ENCODE measurements around the gene CCT5.
"Not testable (repeated sequence)": the region's sequence is repeated elsewhere in the genome, so short reads cannot be mapped to it uniquely, and the experiment has no call there.

The CCT5 gene

DNA sequence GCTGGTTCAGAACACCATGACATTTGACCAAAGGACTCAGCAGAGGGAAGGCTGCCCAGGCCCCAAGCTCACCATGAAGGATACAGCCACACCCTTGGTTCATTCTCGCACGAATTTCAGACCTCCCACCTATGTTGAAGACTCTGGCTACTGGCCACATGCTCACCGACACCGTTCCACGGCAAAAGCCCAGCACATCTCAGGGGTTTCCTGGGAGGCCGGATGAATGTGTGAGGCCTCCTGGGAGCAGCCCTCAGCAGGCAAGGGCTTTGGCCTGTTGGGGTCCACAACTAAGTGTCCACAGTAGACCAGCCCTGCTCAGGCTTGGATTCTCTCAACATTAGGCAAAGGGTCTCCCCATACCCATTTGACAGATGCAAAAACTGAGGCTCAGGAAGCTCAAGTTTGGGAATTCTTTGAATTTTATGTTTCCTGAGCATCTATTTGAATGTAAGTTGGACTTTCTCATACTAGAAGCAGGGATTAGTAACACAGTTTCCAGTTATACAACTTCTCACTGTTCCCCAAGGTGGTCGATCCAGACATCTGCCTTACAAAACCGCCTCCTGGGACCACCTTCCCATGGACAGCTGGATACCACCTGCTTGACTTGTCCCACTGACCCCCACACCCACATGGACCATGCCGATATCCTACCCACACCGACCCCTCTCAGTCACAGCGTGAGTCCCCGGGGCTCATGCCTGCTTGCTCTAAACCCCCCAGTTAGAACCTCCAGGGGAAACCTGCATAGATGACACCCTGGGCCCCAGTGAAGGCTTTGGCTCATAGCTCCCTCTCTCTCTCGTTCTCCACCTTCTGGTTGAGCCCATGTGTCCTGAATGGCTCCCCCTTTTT lies 27.9 kb downstream of the CCT5 start:
- DNase-seq, result no peak

DNA sequence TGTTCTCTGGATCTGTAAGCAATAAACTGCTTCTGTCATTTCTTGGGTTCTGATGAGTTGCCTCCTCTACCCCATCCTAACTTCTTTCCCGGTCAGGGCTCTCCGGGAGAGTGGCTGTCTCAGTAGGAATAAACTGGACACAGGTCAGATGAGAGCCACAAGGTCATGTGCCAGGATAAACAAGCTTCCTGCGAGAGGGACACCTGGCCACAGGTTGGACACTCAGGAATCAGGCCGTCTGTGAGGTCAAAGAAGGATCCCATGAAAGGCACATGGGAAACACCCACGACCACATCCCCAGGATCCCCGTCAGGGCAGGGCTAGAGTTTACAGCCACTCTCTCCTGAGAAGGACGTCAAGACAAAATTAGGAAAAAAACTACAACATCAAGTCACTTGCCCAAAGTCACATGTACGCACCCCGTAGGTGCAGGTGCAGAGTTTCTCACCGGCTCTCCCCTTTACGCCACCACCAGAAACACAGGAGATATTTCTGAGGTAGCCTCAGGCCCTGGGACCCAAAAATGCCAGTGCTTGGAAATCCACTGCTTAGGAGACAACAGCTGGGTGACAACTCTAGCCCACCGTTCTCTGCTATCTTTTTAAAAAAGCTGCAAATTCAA lies 28.7 kb downstream of the CCT5 start:
- no peak for DNase-seq

DNA sequence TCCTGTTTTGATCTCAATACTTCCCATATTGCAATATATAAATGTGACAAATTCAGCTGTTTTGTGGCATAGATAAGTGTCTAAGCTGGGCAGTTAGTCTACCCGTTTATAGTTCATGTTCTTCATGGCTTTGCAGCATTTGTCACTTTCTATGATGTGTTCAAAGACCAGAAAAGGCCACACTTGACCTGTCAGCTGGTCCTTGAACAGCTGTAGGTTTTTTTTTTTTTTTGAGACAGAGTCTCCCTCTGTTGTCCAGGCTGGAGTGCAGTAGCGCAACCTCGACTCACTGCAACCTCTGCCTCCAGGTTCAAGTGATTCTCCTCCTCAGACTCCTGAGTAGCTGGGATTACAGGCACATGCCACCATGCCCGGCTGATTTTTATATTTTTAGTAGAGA lies 29.2 kb downstream of the CCT5 start:
- DNase-seq, result no peak

DNA sequence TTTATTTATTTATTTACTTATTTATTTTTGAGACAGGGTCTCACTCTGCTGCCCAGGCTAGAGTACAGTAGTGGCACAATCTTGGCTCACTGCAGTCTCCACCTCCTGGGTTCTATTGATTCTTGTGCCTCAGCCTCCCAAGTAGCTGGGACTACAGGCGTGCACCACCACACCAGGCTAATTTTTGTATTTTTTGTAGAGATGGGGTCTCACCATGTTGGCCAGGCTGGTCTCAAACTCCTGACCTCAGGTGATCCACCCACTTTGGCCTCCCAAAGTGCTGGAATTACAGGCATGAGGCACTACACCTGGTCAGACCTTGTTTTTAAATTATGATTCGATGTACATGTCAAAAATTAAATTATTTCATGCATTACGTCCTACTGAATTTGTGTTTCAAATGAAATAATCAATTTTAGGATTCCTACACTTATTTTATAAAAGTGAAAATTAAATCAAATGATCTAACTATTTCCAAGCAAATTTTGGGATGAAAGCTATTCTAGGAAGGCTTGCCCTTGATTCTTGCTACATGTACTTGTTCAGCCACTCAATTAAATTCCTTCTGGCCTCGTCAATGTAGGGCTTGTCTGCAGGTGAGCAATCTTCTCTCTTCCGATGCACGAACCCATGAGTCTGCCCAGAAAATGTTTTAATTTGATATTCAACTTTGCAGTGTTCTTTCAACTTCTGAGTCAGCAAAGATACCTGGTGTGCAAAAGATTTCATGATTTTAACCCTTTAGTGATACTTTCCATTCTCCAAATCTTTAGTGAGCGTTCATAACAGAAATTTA lies 30.0 kb downstream of the CCT5 start:
- DNase-seq, result no peak

DNA sequence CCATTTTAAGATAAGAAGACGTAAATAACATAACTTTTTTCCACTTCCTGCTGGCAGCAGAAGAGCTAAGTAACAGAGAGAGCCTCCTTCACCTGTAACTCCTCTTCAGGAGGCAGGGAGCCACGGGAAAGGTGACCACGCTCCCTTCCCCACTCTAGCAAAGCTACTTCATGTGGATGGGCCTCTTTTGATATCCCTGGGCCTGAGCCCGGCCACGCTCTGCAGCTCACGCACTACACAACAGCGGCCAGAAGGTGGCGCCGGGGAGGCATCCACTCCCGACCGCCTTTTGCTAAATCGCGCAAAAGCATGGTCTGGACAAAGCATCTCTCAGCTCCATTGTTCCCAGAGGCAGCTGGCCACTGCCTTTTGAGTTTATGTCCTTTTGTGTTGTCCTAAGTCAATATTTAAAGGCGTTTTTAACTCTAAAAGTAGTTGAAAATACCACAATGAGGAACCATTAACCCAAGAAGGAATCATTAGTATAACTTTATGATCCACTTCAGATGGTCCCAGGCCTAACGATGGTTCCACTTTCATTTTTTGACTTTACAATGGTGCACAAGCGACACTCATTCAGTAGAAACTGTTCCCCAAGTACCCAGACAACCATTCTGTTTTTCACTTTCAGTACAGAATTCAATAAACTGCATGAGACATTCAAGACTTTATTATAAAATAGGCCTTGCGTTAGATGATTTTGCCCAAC lies 34.0 kb downstream of the CCT5 start:
- peak; percentile 60 for DNase-seq

DNA sequence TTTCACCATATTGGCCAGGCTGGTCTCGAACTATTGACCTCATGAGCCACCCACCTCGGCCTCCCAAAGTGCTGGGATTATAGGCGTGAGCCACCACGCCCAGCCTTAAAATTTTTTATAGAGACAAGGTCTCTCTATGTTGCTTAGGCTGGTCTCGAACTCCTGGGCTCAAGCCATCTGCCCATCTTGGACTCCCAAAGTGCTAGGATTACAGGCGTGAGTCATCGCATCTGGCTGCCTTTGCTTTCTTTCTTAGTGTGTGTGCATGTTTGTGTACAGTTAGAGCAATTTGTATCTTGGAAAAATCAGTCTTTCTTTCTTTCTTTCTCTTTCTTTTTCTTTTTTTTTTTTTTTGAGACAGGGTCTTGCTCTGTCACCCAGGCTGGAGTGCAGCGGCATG lies 35.3 kb downstream of the CCT5 start:
- not testable (repeated sequence) for DNase-seq

DNA sequence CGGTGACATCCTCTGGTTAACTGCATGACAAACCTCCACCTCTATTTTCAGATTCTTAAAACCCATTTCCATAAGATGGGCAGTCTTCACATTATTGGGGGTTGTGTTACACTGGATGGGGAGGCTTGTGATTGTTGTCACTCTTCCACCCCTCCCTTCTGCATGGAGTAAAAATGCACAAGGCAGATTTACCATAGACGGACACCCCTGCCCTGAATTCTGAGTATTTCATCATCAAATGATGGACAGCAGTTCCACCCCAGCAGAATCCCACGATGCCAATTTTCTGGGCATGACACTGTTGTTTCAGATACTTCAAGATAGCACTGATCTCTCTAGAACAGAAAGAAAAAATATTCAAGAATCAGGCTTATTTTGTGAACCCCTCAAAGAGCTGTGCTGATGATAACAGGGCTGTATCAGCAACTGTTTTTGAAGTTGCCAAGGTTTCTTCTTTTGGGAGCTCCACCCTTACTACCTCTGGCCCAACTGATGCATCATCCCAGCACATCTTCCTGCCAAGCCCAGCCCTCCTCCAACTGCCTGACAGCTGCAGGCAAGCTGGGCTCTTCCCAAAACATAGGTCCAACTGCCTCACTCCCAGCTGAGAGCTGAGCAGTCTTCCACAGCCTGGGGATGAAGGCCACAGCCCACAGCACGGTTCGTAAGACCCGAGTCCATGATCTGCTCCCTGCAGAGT lies 36.2 kb downstream of the CCT5 start:
- DNase-seq, result no peak

DNA sequence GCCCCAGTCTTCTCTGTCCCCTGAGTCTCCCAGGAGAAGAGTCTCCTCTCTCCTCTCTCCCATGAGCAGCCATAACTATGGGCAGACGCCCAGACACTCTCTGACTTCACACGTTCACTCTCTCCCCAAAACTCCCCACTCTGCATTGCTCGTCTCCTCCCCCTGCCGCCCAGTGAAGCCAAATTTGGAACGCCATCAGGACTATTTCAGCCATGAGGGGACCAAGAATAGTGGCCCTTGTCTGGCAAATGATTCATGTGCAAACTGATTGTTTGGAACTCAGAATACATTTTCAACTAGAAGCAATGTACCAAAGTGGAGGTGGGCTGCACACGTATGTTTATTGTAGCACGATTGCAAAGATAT lies 36.8 kb downstream of the CCT5 start:
- DNase-seq, result no peak

DNA sequence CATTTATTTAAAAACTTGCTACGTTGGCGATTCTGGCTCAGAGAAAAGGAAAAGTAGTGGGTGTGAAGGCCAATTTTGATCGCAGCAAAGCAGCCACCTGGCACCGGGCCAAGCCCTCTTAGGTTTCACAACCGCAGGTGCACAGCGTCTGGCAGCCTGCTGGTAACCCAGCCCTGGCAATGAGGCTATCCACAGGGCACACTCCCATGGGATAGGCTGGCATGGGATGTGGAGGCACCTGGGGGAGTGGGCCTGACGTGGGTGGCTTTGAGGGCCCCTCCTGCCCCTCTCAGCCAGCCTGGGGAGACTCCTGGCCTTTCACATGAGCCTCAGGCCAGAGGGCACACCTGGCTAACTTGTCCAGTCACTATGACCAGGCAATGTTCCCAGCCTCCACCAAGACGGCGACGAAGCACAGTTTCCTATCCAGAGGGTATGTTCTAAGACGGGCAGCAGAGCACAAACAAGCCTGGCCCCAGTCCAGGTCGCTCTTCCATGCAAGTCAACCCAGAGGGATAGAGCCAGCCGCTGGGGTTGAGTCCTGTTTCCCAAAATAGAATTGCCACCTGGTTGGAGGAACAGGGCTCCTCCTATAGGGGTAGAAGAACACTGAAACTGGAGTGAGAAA lies 38.6 kb downstream of the CCT5 start:
- no peak for DNase-seq

DNA sequence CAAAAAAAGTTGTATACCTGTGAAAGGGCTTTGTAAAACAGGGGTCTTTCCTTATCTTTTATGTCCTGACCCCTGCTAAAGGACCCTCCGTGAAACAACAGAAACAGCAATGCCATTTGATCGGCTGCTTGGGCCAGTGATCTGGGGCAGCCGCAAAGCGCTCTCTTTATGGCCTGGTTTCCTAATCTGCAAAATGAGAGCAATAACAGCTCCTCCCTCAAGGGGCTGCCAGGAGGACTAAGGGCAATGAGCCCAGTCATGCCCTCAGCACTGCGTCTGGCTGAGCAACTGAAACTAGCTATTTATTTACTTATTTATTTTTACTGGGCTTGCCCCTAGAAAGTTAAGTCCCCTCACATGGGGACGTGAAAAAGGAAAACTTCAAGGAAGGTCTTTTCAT lies 39.3 kb downstream of the CCT5 start:
- DNase-seq, result no peak

DNA sequence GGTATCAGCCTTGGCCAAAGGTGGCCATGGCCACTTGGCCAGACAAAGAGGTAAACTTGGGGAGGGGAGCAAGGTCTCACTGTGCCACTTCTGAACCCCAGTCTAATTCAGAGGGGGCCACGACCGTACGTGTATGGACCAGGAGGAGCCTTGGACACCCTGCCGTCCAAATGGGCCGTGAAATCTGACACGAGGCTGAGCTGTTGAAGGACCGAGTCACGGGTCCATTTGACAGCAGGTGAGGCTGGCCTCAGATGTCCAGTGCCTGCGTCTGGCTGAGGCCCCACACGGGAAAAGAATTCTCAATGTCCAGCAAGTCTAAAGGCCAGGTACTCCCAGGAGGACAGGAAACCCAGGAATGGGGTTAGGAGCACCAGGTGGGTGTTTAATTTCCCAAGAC lies 39.9 kb downstream of the CCT5 start:
- no peak for DNase-seq

DNA sequence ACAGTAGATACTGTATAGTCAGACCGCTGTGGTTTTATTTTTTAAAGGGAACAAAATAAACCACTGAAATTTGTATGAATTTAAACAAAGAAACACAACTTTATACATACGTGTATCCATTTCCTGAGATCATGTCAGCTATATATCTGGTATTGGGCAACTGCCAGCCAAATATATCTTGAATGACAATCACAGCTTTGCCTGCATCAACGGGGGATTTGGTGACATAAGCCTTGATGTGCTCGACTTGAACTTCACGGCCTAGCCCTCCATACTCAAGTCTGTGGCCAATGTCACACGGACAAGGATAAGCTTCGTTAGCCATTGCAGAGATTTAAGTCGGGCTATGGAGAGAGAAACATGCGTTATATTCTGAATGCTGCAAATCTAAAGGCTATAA lies 40.4 kb downstream of the CCT5 start:
- no peak for DNase-seq

DNA sequence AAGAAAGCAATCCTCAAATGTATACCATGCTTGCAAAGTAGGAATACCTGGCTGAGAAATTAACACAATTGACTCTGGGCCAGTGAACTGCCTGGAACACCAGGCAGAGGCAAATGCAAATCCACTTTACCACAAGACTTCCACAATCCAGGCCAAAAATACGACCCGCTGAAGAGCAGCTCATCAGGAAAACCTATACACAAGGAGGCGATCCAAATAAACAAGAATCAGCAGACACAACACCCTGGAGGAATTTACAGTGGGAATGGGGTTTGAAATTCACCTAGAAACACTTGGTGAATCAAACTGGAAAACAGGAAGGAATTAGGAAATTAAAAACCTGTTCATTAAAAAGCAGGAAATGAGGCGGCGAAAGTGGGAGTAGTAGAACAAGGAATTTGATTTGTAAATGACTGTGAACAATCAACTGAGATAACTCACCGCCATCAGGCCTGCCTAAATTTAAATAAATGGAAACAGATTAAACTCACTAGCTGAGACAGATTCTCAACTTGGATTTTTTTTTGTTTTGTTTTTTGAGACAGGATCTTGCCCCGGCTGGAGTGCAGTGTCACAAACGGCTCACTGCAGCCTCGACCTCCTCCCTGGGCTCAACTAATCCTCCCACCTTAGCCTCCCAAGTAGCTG lies 41.7 kb downstream of the CCT5 start:
- no peak for DNase-seq

DNA sequence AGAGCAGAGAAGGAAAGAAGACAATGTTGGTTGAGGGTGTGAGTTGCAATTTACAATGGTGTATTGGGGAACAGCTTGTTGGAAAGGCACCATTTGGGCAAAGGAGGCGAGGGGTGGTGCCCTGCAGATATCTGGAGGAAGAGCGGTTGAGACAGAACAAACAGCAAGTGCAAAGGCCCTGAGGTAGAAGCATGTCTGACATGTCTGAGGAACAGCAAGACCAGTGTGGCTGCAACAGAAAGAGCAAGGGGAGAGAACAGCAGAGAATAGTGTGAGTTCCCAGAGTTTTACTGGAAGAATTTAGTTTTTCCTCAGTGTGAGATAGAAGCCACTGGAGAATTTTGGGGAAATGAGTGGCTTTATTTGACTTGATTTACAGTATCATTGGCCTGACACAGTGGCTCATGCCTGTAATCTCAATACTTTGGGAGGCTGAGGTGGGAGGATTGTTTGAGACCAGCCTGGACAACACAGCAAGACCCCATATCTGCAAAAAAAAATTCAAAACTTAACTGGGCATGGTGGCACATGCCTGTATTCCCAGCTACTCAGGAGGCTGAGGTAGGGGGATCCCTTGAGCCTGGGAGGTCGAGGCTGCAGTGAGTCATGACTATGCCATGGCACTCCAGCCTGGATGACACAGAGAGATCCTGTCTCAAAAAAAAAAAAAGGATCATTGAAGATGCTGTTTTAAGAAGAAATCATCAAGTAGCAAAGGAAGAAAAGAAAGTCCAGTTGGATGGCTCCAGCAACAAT lies 44.0 kb downstream of the CCT5 start:
- DNase-seq, result no peak

DNA sequence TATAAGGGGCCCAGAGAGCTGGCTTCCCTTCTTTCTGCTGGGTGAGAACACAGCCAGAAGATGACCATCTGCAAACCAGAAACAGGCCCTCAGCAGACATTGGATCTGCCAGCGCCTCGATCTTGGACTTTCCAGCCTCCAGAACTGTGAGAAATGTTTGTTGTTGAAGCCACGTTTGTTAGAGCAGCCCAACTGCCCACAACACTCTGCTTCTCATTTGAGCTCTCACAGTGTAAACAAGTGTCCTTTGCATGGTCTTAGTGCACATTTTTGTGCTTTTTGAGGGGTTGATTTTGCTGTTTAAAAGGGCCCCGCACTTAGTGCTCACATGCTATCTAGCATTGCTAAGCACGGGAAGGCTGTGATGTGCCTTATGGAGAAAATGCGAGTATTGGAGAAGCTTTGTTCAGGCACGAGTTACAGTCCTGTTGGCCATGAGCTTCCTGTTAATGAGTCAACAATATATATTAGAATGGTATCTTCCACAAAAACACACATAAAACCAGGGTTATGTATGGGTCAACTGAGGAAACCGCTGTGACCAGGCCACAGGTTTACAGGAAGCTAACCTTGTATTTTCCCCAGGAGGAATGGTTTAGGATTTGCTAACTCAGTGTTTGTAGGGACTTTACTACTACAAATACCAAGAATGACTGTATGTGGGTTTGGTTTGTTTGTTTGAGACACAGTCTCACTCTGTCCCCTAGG lies 45.7 kb downstream of the CCT5 start:
- DNase-seq, result no peak

DNA sequence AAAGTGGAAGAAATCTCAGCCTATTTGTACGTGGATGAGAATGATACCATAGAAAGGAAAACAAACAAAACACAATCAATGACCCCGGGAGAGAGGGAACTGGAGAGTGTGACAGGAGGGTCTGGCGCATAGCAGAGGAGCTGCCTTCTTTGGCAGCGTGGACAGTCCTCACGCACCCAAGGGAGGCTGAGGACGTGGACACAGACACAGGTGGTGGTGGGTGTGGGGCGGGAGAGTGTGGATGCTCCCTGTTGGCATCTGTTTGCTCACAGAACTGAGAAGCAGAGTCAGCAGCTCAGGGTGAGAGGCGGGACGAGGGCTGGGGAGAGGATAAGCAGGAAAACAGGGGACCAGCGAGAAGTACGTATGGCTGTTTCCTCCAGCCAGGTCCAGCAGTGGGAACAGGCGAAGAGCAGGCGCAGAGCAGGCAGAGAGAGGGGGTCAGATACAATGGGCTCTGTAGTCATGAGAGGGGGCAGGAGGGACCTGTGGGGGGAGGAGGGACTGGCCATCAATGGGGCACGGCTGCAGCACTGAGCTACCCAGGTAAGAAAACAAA lies 47.6 kb downstream of the CCT5 start:
- no peak for DNase-seq

DNA sequence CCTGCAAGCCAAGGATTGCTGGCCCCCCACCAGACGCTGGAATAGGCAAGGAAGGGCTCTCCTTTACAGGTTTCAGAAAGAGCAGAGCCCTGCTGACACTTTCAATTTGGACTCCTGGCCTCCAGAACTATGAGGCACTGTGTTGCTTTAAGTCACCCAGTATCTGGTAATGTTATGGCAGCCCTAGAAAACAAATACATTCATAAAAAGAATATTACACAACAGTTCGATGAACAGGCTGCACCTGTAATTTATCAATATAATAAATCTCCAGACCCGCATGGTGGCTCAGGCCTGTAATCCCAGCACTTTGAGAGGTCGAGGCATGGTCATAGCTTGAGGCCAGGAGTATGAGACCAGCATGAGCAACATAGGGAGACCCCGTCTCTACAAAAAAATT lies 50.2 kb downstream of the CCT5 start:
- DNase-seq, result no peak

DNA sequence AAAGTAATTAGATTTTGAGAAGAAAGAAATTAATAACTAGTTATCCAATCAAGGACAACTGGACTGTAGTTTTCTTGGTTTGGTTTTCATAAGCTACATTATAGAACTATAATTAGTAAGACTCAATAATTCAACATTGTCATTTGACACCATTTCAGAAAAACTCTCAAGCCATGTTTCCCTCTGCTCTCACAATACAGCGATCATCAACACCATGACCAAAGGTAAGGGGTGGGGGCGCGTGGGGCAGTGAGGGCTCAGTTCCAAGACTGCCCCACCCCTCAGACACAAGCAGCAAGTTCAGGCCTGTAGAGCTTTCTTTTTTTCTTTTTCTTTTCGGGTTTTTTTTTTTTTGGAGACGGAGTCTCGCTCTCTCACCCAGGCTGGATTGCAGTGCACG lies 51.2 kb downstream of the CCT5 start:
- DNase-seq, result no peak

DNA sequence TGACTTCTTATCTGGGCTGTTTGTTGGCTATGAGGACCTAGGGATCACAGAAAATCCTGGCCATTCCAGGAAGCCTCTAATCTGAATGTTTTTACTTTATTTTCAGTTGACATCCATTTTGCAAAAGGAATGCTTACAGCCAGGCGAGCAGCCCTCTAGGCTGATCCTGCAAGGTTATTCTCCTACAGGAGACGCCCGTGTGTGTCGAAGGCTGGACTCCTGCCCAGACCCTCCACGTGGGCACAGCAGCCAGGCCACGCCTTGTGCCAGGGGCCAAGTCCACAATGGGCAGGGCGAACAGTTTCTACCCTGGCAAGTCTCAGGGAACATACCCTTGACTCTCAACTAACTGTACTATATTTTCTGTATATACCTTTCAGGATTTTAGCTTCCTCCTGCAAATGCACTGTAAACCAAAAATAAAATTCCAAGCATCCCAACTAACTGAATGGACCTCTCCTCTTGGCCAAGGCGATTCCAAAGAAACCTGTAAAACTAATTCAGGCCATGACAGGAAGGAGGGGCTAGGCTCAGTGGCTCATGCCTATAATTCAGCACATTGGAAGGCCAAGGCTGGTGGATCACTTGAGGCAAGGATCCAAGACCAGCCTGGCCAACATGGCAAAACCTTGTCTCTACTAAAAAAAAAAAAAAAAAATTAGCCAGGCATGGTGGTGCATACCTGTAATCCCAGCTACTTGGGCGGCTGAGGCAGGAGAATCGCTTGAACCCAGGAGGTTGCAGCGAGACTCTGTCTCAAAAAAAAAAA lies 51.9 kb downstream of the CCT5 start:
- no peak for DNase-seq
